Middle frontal gyrus (tissue), 1 donor: Measurements from ENCODE around the gene ITPR2.

Experiments used
- DNase-seq: peaks from one replicate; pipeline ENCODE4 v3.0.0-alpha.2; 2015; ENCODE audit warnings: low spot score; ENCODE audit errors: extremely low spot score

Gene ITPR2

GRCh38 chr12:26425587-26426260, 407.3 kb downstream of the ITPR2 start:
- no peak for DNase-seq

- no peak for DNase-seq
Measured at GRCh38 chr12:26422839-26423398, 410.1 kb downstream of the ITPR2 start.

- DNase-seq, result no peak
Measured at GRCh38 chr12:26416550-26416949, 416.4 kb downstream of the ITPR2 start.

GRCh38 chr12:26410689-26411088, 422.3 kb downstream of the ITPR2 start:
- DNase-seq, result no peak

GRCh38 chr12:26406813-26407212, 426.2 kb downstream of the ITPR2 start:
- DNase-seq, result no peak

- DNase-seq, result no peak
Measured at GRCh38 chr12:26406391-26406790, 426.6 kb downstream of the ITPR2 start.

- DNase-seq, result no peak
Measured at GRCh38 chr12:26403601-26404000, 429.4 kb downstream of the ITPR2 start.

- no peak for DNase-seq
Measured at GRCh38 chr12:26402648-26403047, 430.3 kb downstream of the ITPR2 start.

- no peak for DNase-seq
Measured at GRCh38 chr12:26401874-26402273, 431.1 kb downstream of the ITPR2 start.

- no peak for DNase-seq
Measured at GRCh38 chr12:26400627-26401026, 432.4 kb downstream of the ITPR2 start.

GRCh38 chr12:26399381-26399780, 433.6 kb downstream of the ITPR2 start:
- no peak for DNase-seq

GRCh38 chr12:26396402-26396801, 436.6 kb downstream of the ITPR2 start:
- DNase-seq, result no peak

- DNase-seq, result no peak
Measured at GRCh38 chr12:26389343-26389742, 443.7 kb downstream of the ITPR2 start.

GRCh38 chr12:26384536-26384935, 448.5 kb downstream of the ITPR2 start:
- no peak for DNase-seq

GRCh38 chr12:26383041-26383440, 450.0 kb downstream of the ITPR2 start:
- DNase-seq, result no peak

- DNase-seq, result no peak
Measured at GRCh38 chr12:26380897-26381296, 452.1 kb downstream of the ITPR2 start.

- DNase-seq, result no peak
Measured at GRCh38 chr12:26379777-26380467, 453.1 kb downstream of the ITPR2 start.

GRCh38 chr12:26378711-26379110, 454.3 kb downstream of the ITPR2 start:
- DNase-seq, result no peak

- DNase-seq, result no peak
Measured at GRCh38 chr12:26374934-26375680, 457.9 kb downstream of the ITPR2 start.

- DNase-seq, result no peak
Measured at GRCh38 chr12:26373606-26374495, 459.1 kb downstream of the ITPR2 start.

GRCh38 chr12:26372866-26373265, 460.1 kb downstream of the ITPR2 start:
- DNase-seq, result no peak
